NK-92 (cell line): ENCODE measurements around the gene XCR1.
"Not testable (repeated sequence)": the region's sequence is repeated elsewhere in the genome, so short reads cannot be mapped to it uniquely, and the experiment has no call there.

Source experiments
- DNase-seq: peaks from one replicate; lab custom pipeline; 2025; ENCODE audit not compliant: unreplicated experiment; lab: John Stamatoyannopoulos, UW

The XCR1 gene

DNA sequence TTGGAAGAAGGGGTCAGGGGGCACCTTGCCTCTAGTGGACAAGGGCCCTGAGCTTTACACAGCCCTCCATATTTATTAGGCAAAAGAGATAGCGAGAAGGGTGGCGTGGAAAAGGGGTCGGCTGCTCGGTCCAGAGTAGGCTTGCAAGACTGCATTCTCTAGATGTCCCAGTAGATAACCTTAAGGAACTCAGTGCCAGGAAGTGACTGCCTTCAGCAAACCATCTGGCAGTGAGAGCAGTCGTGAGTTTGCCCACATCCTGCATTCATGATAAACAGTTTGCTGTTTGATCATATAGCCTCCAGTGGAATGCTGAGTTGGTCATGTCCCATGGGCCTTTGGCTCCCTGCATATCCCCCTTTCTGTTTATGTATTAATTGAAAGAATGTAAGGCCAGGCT is 18.9 kb upstream of the XCR1 start:
- DNase-seq = not testable (repeated sequence)

DNA sequence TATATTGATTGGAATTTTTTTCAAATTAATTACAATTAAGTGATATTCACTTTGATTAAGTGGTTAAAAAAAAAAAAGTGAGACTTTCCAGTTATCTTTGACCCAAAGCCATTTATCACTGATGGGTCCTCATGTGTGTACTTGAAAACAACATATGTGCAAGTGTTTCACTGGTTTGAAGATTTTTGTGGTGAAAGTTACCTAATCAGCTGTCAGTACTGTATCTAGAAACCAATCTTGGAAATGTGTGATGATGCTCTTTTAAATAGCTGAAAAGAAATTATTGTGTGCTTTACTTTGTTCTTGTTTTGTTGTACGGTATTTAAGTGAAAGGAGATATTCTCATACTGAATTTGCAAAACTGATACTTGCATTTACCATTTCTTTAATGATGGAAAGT is 11.6 kb upstream of the XCR1 start:
- DNase-seq = no peak

DNA sequence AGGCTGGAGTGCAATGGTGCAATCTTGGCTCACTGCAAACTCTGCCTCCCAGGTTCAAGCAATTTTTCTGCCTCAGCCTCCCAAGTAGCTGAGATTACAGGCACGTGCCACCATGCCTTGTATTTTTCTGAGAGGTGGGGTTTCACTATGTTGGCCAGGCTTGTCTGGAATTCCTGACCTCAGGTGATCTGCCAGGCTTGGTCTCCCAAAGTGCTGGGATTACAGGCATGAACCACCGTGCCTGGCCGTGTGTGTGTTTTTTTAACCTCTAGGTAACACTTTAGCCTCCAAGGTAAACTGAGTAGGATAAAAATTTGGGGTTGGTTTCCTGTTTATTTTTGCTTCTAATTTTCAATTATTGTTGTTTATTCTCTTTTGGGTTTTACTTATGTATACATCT is 10.8 kb upstream of the XCR1 start:
- not testable (repeated sequence) for DNase-seq

DNA sequence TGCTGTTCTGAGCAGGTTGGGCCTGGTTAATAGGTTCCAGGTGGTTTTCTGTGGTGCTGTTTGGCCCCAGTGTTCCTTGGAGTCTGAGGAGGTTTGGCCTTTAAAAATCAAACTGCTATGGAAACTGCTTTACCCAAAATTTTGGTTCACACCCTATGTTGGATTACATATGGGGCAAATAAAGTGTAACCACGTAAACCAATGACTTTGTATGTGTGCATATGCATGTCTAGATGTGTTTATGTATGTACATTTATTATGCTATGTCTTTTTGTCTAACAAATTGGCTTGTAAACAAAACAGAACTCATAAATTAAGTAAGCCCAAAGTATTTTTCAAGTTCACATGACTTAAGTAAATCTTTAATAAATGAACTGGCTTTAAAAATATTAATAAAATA is 8.9 kb upstream of the XCR1 start:
- DNase-seq = no peak

DNA sequence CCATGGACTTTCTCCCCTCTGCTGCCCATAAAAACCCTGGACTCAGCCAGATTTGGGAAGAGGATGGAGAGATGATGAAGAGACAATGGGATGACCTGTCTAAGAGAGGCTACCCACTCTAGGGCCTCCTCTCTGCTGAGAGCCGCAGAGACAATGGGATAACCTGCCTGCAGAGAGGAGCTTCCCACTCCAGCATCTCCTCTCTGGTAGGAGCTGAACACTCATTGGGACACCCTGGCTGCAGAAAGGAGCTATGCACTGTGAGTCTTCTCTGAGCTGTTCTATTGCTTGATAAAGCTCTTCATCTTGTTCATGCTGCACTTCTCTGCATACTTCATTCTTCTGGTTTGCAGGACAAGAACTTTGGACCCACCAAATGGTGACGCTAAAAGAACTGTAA is 4.5 kb upstream of the XCR1 start:
- no peak for DNase-seq

DNA sequence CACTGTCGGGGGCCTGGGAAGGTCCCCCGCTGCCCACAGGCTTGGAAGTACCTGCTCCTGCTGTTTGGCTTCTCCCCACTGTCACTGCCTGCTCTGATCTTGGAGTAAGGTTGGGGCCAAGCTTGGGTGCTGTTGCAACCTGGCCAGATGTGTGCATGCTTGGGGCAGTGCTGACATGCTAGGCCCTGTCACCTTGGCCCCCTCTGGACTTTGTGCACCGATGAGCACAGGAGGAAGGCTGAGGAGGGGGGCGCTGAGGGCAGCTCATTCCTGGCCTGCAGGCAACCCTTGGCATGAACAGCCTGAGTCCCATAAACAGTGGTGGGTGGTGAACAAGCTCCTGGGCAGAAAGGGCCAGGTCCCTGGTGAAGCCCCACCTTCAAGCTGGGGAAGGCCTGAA is 4.0 kb upstream of the XCR1 start:
- no peak for DNase-seq

DNA sequence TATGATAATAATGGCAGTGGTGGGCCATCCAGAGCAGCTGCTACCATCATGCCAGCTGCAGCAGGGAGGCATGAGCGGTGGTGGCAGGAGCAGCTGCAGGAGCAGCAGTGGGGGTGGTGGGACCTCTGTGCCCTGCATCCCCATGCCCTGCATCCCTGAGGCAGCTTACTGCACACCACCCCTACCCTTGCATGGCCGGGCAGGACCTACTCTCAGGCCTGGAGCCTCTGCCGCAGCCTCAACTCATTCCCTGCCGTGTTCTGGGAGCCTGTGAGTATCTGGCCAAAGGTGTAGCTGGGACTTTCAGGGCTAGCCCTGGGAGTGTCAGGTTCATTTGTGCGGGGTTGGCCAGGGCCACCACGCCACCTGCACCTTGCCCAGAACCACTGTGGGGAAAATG is 3.3 kb upstream of the XCR1 start:
- DNase-seq = no peak

DNA sequence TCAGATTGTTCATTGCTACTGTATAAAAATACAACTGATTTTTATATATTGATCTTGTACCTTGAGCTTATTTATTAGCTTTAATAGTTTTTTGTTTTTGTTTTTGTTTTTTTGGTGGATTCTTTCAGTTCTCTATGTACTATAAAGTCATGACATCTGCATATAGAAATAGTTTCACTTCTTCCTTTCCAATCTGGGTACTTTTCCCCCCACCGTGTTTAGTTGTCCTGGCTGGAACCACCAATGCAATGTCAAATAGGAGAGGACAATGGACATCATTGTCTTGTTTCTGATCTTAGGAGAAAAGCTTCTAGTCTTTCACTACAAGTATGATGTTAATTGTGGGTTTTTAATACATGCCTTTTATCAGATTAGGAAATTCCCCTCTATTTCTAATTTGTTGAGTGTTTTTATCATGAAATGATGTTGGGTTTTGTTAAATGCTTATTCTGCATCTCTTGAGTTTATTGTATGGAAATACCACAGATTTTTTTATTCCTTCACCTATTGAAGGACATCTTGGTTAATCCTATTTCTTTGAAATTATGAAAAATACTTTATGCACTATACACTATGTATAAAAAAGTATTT is 2.8 kb upstream of the XCR1 start:
- no peak for DNase-seq

DNA sequence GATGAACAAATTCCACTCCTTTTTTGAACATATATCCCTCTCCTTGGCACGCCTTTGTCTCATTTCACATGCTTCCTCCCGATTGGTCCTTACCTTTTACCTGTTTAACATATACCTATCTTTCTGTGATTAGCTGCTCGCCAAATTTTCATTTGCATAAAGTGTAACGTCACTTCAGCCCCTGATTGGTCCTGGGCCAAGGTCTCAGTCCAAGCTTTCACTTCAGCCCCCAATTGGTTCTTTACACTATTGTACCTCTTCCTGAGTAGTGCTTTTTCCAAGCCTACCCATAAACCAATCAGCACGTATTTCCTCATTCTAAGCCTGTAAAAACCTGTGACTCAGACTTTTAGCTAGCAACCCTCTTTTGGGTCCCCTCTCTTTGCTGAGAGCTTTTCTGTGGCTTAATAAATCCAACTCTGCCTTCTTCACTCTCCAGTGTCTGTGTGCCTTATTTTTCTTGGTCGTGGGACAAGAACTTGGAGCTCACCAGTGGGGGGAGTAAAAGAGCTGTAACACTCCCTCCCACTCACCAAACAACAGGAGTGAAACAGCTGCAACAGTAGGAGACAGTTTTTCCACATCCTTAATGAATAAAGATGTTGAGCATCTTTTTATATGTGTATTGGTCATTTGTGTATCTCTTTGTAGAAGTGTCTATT is 584 bp upstream of the XCR1 start:
- no peak for DNase-seq

DNA sequence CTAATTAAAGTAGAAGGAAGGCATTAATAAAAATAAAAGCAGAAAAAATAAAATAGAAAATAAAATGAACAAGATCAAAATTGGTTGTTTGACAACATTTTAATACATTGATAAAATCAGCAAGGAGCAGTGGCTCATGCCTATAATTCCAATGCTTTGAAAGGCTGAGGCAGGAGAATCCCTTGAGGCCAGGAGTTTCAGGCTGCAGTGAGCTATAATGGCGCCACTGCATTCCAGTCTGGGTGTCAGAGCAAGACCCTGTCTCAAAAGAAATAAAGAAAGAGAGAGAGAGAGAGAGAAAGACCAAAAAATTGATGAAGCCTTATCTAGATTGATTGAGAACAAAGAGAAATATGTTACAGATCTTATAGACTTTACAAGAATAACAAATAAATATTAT is 2.1 kb downstream of the XCR1 start:
- DNase-seq = no peak

DNA sequence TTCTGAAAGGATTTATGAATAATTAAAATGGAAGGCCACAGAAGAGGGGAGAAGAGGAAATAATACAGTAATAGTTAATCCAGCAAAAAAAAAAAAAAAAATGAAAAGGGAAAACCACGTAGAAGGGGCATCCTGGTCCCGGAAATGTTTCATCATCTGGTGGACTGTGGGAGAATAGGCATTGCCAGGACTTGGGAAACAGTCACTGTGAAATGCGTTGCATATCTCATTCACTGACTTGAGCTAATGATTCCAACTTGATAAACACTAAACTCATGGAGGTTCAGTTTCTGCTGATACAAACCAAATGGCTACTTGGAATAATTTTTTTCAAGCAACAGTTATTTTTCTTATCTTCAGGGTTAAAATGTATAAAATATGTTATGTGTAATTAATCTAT is 3.2 kb downstream of the XCR1 start:
- no peak for DNase-seq

DNA sequence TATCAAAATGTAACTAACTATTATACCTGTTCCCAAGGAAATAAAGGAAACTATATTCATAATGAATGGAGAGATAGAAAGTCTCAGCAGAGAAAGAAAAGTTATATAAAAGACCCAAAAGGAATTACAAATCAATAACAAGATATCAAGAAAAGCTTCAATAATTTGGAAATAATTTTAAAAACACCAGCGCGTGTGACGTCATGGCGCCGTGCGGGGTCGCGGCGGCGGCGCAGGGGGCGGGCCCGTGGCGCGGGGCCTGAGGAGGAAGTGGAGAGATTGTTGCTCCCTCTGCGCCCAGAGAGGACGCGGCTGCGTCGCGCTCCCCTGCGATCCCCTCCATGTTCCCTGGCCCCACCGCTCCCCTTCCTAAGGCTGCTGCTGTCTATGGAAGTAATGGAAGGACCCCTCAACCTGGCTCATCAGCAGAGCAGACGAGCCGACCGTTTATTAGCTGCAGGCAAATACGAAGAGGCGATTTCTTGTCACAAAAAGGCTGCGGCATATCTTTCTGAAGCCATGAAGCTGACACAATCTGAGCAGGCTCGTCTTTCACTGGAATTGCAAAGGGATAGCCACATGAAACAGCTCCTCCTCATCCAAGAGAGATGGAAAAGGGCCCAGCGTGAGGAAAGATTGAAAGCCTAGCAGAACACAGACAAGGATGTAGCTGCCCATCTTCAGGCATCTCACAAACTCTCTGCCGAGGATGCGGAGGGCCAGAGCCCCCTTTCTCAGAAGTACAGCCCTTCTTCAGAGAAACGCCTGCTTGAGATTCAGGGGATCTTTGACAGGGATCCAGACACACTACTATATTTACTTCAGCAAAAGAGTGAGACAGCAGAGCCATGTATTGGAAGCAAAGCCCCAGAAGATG is 4.1 kb downstream of the XCR1 start:
- no peak for DNase-seq

DNA sequence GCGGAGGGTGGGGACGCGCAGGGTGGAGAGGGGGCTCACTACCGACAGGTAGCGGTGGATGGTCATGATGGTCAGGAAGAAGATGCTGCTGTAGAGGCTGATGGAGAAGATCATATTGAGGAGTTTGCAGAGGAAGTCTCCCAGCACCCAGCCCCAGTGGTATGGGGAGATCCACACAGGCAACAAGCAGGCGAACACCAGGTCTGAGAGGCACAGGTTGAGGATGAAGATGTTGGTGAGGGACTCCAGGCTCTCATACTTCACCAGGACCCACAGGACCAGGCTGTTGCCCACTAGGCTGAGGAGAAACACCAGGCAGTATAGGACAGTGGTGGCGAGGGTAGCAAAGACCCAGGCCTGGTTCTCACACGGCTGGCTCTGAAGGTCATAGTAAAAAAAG is 5.8 kb downstream of the XCR1 start:
- no peak for DNase-seq

DNA sequence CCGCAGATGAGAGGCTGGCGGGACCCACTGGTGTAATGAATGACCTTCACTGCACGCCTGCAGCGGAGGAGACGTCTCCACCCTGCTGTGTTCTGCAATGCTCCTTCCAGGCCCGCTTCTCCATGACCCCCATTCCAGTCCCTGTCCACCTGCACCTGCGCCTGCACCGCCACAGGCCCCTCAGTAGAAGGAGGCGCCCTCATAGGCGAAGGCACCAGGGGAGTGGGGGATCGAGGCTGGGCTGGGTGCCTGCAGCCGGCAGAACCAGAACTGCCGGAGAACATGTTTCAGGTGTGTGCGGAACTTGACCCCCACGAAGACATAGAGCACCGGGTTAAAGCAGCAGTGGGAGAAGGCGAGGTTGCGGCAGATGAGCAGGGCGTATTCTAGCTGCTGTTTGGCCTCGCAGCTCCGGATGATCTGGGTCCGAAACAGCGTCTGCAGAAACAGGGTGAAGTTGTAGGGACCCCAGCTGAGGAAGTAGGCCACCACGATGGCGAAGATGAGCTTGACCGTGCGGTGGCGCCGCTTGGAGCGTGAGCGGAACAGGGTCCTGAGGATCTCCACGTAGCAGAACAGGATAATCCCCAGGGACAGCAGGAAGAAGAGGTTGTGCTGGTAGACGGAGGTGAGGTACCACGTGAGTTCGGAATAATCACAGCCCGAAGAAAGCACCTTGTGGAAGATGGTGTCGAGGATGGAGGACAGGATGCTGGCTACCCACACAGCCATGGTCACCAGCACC is 6.3 kb downstream of the XCR1 start:
- DNase-seq = no peak

DNA sequence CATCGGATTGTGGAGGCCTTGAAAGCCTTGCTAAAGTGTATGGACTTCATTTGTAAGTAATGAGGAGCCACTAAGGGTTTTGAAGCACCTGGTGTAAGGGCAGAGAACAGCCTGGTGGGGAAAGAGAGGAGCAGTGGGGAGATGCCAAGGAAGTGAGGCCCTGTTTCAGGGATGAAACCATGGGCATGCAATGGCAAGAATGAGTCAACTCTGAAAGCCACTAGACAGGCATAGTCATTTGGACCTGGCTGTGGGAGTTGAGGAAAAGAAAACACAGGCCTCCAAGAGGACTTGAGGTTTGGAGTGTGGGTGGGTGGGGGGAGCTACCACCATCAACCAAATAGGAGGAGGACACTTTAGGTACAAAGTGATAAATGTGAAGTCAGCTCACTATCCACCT is 7.6 kb downstream of the XCR1 start:
- DNase-seq = no peak

DNA sequence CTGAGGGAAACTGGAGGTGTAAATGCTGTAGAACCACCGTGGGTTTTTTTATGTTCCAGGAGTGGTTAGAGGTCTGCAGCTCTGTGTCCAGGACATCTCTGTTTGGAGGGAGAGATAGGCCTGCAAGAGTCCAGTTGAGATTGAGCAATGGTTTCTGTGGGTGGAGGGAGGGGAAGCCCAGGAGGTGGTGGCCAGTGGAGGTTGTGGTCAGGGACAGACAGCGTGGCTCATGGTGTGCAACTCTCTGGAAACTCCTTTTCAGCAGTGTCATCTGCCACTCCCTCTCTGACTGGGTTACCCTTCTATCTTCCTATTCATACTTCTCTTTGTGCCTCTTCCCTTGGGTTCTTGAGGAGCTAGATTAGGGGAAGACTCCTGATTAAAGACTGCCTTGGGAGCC is 9.6 kb downstream of the XCR1 start:
- DNase-seq = no peak

DNA sequence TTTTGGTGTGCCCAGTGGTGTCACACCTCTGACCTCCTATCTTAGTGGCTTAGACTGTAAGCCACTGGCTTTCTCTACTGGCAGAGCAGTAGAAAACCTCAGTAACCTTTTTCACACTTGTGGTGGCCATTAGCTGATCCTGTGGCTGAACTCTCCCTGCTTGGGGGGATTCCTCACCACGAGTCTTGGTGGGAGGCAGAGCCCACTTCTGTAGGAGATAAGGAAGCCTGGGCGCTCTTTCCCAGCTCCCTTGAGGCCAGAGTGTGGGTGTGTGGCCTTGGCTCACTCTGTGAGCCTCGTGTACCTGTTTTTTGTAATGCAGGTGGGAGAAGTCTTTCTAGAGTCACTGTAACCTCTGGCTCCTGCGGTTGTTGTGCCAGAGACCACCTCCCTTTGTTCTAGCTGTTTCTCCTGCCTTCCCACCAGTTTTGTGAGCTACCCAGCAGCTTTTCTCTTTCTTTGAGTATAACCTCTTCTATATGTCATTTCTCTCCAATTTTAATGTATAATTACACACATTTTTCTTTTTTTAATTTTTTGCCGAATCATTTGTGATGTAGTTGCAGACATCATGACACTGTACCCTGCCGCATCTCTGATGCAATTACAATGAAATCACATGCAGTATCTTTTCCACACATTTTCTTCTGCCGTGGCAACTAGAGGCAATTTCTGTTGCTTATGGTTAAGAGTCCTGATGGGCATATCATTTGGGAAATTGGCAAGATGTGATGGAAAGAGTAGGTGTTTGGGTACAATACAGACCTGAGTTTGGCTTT is 13.8 kb downstream of the XCR1 start:
- DNase-seq = no peak

DNA sequence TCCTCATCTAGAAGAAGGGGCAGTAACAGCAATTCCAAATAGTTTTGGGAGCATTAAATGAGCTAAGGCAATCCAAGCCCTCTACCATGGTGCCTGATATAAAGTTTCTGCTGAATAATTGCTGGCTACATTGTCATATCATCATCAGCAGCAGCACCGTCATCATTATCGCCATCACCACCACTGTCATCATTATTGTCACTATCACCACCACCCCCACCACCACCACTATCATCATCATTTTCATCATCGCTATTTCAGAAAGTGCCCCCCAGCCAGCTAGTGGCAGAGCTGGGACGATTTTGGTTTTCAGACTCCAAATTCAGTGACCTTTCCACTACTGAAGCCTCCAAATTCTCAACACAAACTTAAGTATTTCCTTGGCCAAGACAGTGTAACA is 15.0 kb downstream of the XCR1 start:
- DNase-seq = no peak

DNA sequence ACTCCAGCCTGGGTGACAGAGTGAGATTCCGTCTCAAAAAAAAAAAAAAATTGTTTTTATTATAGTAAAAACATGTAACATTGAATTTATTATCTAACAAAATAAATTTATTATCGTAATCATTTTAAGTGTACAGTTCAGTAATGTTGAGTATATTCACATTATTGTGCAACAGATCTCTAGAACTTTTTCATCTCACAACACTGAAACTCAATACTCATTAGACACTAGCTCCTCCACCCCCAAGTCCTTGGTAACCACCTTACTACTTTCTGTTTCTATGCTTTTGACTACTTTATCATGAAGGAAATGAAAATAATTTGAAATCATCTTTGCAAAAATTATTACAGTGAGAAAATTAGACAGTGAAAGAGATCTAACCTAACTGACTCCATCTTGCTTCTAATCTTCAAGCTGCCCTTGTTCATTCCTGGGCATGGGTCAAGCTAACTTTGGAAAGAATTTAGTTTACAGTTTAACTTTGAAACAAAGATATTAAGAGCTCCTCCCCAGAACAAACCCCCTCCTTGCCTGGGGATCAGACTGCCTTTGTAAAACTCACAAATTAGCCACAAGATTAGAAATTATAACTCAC is 16.7 kb downstream of the XCR1 start:
- DNase-seq = no peak

DNA sequence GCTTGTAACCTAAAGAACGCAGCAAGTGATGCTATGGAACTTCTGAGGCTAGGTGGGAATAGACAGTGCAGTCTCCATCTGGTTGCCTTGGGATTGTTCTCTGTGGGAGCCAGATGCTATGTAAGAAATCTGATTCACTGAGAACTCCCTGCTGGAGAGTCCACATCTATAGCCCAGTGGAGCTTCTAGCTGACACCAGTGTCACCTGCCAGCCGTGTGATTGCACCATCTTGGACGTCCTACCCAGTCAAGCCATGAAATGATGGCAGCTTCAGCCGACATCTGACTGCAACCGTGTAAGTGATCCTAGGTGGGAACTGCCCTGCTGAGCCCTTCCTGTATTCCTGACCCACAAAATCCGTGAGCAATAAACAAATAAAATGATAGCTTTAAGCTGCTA is 19.2 kb downstream of the XCR1 start:
- DNase-seq = no peak

DNA sequence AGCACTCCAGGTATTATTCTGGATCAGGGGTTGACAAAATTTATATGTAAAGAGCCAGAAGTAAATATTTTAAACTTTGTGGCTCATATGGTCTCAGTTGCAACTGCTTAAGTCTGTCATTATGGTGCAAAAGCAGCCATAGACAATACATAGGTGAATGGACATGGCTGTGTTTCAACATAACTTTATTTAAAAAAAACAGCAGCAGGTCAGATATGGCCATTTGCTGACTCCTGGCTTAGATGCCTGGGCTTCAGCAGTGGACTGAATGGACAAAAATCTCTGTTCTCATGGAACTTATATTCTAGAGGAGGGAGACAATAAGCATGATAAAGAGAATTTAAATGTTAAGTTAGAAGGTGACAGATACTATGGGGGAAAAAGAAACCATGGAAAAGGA is 20.0 kb downstream of the XCR1 start:
- no peak for DNase-seq
